Iris pigment epithelial cell (primary cell): ENCODE data around the gene LRRC43.

Experiments
- DNase-seq: peaks from one replicate; pipeline ENCODE4 v3.0.0-alpha.2; 2011; ENCODE audit warnings: low read depth

Gene LRRC43

GRCh38 chr12:122226366-122227125 is 43.6 kb downstream of the LRRC43 start:
- DNase-seq = no peak

DNA sequence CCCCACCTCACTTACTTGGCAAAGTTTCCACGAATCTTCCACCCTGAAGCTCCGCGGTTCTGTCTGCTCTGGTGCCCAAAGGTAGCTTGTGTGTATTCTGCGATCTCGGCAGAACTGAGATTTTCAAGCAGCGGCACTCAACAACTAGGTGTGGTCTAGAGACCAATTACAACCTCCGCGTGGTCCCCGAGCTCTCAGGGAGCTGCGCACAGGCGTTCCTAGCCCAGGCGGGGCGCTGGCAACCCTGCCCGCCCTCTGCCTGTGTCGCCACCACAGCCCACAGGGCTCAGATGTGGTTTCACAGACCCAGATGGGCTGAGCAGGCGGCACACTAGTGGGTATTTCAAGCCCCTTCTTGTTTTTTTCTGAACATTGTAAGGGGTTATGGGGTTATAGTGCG is 44.4 kb downstream of the LRRC43 start:
- DNase-seq = no peak

DNA sequence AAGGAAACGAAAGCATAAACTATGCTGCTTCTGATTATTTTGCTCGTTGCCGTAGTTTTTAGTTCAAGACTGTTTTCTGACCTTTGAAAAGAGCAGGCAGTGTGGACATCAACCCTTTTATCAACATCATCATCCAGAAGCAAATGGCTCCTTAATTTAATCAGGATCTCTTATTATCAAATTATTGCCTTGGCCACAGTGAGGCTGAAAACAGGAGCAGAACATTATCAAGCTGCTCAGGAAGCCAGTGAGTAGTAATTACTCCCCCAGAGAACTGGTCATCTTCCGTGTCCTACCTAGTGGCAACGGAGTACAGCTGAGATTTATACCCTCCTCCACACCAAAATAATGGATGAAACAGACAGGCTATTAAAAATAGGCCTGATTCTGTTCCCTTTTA is 45.2 kb downstream of the LRRC43 start:
- no peak for DNase-seq

DNA sequence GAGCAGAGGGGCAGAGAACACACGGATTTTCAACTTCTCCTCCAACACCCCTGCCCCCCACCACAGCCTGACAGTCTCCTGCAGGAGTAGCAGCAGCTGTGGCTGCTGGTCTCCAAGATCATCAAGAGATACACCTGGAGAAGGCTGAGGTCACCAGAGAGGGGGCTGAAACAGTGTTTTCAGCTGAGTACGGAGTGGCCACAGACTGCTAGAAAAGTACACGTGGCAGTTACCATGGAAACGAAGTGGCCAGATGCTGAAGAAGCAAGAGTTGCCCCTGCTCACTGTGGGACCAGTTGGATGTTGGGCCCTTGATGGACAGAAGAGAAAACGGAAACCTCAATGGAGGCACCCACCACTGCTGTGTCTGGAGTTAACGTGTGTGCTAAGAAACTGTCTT is 47.9 kb downstream of the LRRC43 start:
- no peak for DNase-seq

GRCh38 chr12:122232691-122233090 is 49.8 kb downstream of the LRRC43 start:
- DNase-seq = no peak

GRCh38 chr12:122235741-122236140 is 52.8 kb downstream of the LRRC43 start:
- DNase-seq = no peak

DNA sequence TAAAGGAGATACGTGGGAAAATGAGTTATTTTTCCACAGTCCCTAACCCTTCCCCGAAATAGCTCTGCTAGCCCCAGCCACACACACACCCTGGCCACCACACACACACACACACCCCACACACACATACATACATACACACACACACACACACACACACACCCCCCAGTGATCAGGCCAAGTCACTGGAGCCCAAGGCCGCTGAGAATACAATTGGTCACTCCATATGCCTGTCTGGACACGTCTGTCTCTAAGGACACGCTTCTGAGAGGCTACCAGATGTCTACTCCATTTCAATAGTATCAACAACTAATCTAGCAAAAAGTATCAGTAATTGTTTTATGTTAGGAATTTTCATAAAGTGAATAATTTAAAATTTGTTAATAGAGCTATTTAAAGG is 55.9 kb downstream of the LRRC43 start:
- DNase-seq = no peak

- no peak for DNase-seq
These were observed 61.0 kb downstream of the LRRC43 start for GRCh38 chr12:122243965-122244364.

GRCh38 chr12:122244565-122245371 is 61.8 kb downstream of the LRRC43 start:
- no peak for DNase-seq

- DNase-seq = no peak
These were observed 62.6 kb downstream of the LRRC43 start for GRCh38 chr12:122245553-122245952.

GRCh38 chr12:122250047-122250446 is 67.1 kb downstream of the LRRC43 start:
- no peak for DNase-seq

- no peak for DNase-seq
These were observed 67.6 kb downstream of the LRRC43 start for GRCh38 chr12:122250536-122250935.
